Measurements from ENCODE around the gene AOC1. TPM values are rescaled to one million over a fixed set of nuclear protein-coding genes. Genes with fewer than 3 reads are reported as not detected.

The AOC1 gene
- polyA plus RNA-seq, 12 donors: 0.13 to 19.9 (median 0.39) TPM; not detected in 4

GRCh38 chr7:150835019-150835418 lies 17.3 kb upstream of the AOC1 start:
- DNase-seq: no peak

- DNase-seq: no peak
Measured at GRCh38 chr7:150835702-150836280, 16.5 kb upstream of the AOC1 start.

- no peak for DNase-seq
Measured at GRCh38 chr7:150838965-150839650, 13.2 kb upstream of the AOC1 start.

- DNase-seq: no peak
Measured at GRCh38 chr7:150842018-150842417, 10.3 kb upstream of the AOC1 start.

GRCh38 chr7:150842716-150843115 lies 9.6 kb upstream of the AOC1 start:
- DNase-seq: no peak

GRCh38 chr7:150845421-150845861 lies 6.9 kb upstream of the AOC1 start:
- DNase-seq: peak; percentile 43

GRCh38 chr7:150846291-150847115 lies 5.8 kb upstream of the AOC1 start:
- no peak for DNase-seq

GRCh38 chr7:150847536-150847935 lies 4.8 kb upstream of the AOC1 start:
- no peak for DNase-seq

GRCh38 chr7:150848111-150848510 lies 4.2 kb upstream of the AOC1 start:
- DNase-seq: no peak

GRCh38 chr7:150848561-150849115 lies 3.7 kb upstream of the AOC1 start:
- DNase-seq: no peak

- no peak for DNase-seq
Measured at GRCh38 chr7:150849204-150849775, 3.0 kb upstream of the AOC1 start.

- DNase-seq: no peak
Measured at GRCh38 chr7:150850273-150850672, 2.0 kb upstream of the AOC1 start.

- no peak for DNase-seq
Measured at GRCh38 chr7:150851492-150852370, 586 bp upstream of the AOC1 start.

- no peak for DNase-seq
Measured at GRCh38 chr7:150854066-150855000, 2.0 kb downstream of the AOC1 start.

- DNase-seq: no peak
Measured at GRCh38 chr7:150855046-150855445, 2.7 kb downstream of the AOC1 start.

- DNase-seq: no peak
Measured at GRCh38 chr7:150855476-150856302, 3.4 kb downstream of the AOC1 start.

- DNase-seq: no peak
Measured at GRCh38 chr7:150856303-150857275, 4.3 kb downstream of the AOC1 start.
